Measurements from ENCODE around the gene PPP3CA.

Gene PPP3CA

DNA sequence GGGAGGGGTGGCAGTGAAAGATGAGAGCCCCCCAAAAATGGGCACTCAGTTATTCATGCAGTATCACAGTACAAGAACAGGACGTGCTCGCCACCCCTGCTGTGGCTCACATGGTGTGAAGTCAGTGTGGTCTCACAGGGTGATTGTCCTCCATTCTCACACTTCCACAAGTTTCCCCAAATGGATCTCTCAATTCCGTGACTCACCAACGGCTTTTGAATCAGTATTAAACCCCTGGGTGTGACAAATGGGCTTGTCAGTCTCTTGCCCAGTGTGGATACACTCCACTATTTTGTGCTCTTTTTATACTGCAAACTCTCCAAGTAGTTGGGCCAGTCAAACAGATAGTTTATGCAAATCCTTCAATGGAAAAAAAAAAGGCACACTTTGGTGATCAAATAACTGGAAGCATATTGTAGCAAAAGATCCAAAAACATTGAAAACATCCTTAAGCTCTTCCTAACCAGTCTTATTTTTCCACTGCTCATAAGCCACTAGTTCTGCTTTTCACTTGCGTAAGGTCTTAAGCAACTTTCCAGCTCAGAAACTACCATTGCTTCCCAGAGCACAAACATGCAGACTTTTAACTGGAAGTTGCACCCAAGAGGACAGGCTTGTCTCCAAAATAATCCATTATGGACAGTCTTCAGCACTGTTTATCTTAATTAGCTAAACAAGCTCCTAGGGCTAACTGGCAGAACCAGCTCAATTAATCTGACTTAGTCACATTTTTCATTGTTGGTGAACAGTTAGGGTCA lies 365.7 kb downstream of the PPP3CA start:
- Histone ChIP-seq H3K4me3 (ENCODE audit: low read length) (no peak overlapping the region), H3K27me3 (replicated peaks; ENCODE audit: insufficient read depth, low read length) (no peaks in the 10 kb centered on the region), H3K9me2 (replicated peaks; ENCODE audit: insufficient read depth, low read length) (no peaks in the 10 kb centered on the region), H3K4me1 (ENCODE audit: low read length) (no peaks in the 10 kb centered on the region), H3K27ac (ENCODE audit: low read length) (no peak overlapping the region), H3K79me2 (ENCODE audit: low read length) (no peaks in the 10 kb centered on the region), H4K20me1 (ENCODE audit: insufficient read depth, low read length) (no peaks in the 10 kb centered on the region), H3K4me2 (ENCODE audit: low read depth, low read length) (no peak overlapping the region), H2AFZ (ENCODE audit: low read length) (no peak overlapping the region), H3F3A (ENCODE audit: insufficient read depth, low read length) (no peaks in the 10 kb centered on the region), H3K9ac (ENCODE audit: low read length) (no peak overlapping the region), H3K9me3 (replicated peaks; ENCODE audit: insufficient read depth, low read length) (no peaks in the 10 kb centered on the region), H3K36me3 (replicated peaks; ENCODE audit: insufficient read depth, low read length) (no peaks in the 10 kb centered on the region)
- DNase-seq, result no peak
- TF ChIP-seq CTCF (IDR thresholded peaks at IDR 0.05; ENCODE audit: low read length) (no peak), EZH2 (optimal IDR thresholded peaks at IDR 0.05; ENCODE audit: low read depth, low read length) (no peak), EZH2phosphoT487 (IDR thresholded peaks at IDR 0.05; ENCODE audit: low read length) (no peak)

GRCh38 chr4:100979736-100980135 lies 367.6 kb downstream of the PPP3CA start:
- Histone ChIP-seq H3K27ac (ENCODE audit: low read length) (no peak overlapping the region), H3K79me2 (ENCODE audit: low read length) (no peaks in the 10 kb centered on the region), H3K4me2 (ENCODE audit: low read depth, low read length) (no peak overlapping the region), H3K9me3 (replicated peaks; ENCODE audit: insufficient read depth, low read length) (no peaks in the 10 kb centered on the region), H3K27me3 (replicated peaks; ENCODE audit: insufficient read depth, low read length) (no peaks in the 10 kb centered on the region), H2AFZ (ENCODE audit: low read length) (no peak overlapping the region), H3K4me3 (ENCODE audit: low read length) (no peak overlapping the region), H3K4me1 (ENCODE audit: low read length) (no peaks in the 10 kb centered on the region), H3K36me3 (replicated peaks; ENCODE audit: insufficient read depth, low read length) (no peaks in the 10 kb centered on the region), H4K20me1 (ENCODE audit: insufficient read depth, low read length) (no peaks in the 10 kb centered on the region), H3K9me2 (replicated peaks; ENCODE audit: insufficient read depth, low read length) (no peaks in the 10 kb centered on the region), H3K9ac (ENCODE audit: low read length) (no peak overlapping the region), H3F3A (ENCODE audit: insufficient read depth, low read length) (no peaks in the 10 kb centered on the region)
- DNase-seq, result no peak
- no peak for TF ChIP-seq EZH2 (optimal IDR thresholded peaks at IDR 0.05; ENCODE audit: low read depth, low read length)
- no peak for TF ChIP-seq CTCF (IDR thresholded peaks at IDR 0.05; ENCODE audit: low read length)
- no peak for TF ChIP-seq EZH2phosphoT487 (IDR thresholded peaks at IDR 0.05; ENCODE audit: low read length)

DNA sequence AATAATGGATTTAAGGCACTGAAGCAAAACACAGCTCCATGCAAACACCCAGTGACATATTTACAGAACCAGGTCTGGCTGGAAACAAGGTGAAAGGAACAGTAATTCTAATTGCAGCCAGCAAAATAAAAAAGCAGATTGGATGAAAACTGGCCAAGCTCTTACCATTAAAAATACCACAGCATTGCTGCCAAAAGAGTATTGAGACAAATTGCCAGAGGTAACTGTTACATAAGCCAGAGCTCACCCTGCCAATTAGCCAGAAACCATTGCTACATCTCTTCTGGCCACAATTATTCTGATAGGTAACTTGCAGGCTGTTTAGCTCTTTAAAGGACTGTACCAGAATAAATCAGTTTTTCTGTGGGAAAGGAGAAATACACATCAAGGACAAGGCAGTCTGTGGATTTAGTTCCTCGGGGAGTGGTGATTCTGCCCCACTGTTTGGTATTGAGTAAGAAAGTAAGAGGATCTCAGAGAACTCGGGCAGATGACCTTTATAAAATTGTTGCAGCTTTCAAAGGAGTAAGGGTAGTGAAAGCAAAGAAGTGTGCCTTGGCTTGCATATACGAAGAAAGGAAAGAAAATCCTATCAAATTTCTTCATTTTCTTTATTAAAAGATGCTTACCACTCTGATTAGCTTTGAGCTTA lies 369.5 kb downstream of the PPP3CA start:
- Histone ChIP-seq H4K20me1 (ENCODE audit: insufficient read depth, low read length) (no peaks in the 10 kb centered on the region), H3K27me3 (replicated peaks; ENCODE audit: insufficient read depth, low read length) (no peaks in the 10 kb centered on the region), H3K79me2 (ENCODE audit: low read length) (no peaks in the 10 kb centered on the region), H3K27ac (ENCODE audit: low read length) (no peak overlapping the region), H3K9me2 (replicated peaks; ENCODE audit: insufficient read depth, low read length) (no peaks in the 10 kb centered on the region), H3K9me3 (replicated peaks; ENCODE audit: insufficient read depth, low read length) (no peaks in the 10 kb centered on the region), H3K4me1 (ENCODE audit: low read length) (no peaks in the 10 kb centered on the region), H3K4me2 (ENCODE audit: low read depth, low read length) (no peak overlapping the region), H3F3A (ENCODE audit: insufficient read depth, low read length) (no peaks in the 10 kb centered on the region), H3K9ac (ENCODE audit: low read length) (no peak overlapping the region), H3K4me3 (ENCODE audit: low read length) (no peak overlapping the region), H3K36me3 (replicated peaks; ENCODE audit: insufficient read depth, low read length) (no peaks in the 10 kb centered on the region), H2AFZ (ENCODE audit: low read length) (no peak overlapping the region)
- TF ChIP-seq EZH2 (optimal IDR thresholded peaks at IDR 0.05; ENCODE audit: low read depth, low read length) (no peak), EZH2phosphoT487 (IDR thresholded peaks at IDR 0.05; ENCODE audit: low read length) (no peak), CTCF (IDR thresholded peaks at IDR 0.05; ENCODE audit: low read length) (no peak)
- DNase-seq, result no peak

All from MM.1S (cell line).